ENCODE data around the gene PITHD1. TPM values are rescaled to one million over a fixed set of nuclear protein-coding genes. Genes with fewer than 3 reads are reported as not detected.
A peak's percentile ranks its signal among the peaks of the same experiment; 100 is the strongest.
"Not testable (repeated sequence)": the region's sequence is repeated elsewhere in the genome, so short reads cannot be mapped to it uniquely, and the experiment has no call there.

PITHD1 gene
- total RNA-seq, 1 donor from 2014 or later, result 32.9 TPM

- no peak for ATAC-seq
- no peak for DNase-seq (ENCODE audit: low spot score)
Observed at GRCh38 chr1:23816906-23817305, 38.7 kb downstream of the PITHD1 start.

- DNase-seq (ENCODE audit: low spot score) (no peak), ATAC-seq (no peak)
Observed at GRCh38 chr1:23817633-23818032, 39.4 kb downstream of the PITHD1 start.

- ATAC-seq (no peak), DNase-seq (ENCODE audit: low spot score) (no peak)
Observed at GRCh38 chr1:23823767-23824166, 45.5 kb downstream of the PITHD1 start.

DNA sequence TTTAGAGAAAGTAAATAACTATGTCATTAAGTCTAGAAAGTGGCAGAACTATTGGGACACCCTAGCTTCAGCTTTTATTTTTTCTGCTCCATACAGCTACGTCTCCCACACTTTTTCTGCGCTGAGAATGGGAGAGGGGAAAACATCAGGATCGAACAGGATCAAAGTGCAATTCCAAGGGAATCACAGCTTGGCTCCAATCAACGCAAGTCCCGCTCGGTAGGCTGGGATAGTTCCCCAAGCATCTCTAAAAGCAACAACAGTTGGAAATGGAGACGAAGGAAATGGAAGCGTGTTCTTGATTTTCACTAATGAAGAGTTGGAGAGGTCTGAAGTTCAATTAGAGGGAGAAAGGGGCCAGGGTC lies 46.5 kb downstream of the PITHD1 start:
- ATAC-seq (peak; percentile 81), DNase-seq (ENCODE audit: low spot score) (peak; percentile 56)

DNA sequence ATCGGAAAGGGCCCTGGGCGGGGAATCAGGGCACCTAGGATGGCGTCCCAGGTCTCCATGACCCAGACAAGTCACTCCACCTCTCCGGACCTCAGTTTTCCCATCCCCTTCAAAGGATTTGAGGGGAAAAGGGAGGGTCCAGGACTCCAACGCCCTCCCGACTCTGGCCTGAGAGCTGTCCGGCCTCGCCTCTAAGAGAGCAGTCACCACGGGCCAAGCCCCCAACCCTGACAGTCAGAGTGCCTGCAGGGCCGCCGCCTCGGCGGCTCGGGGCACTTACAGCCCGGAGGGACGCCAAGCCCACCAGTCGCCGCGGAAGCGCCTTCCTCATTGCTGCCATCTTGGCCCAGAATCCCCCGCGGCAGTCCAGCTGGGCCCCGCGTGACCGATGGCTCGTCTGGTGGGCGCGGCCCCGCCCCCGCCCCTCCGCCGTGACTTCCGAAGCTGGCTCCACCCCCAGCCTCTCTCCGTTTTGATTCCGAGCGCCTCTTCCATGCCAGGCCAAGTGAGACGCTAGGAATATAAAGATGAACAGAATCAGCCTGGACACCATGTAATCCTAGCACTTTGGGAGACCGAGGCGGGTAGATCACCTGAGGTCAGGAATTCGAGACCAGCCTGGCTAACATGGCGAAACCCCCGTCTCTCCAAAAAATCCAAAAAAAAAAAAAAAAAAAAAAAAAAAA lies 47.0 kb downstream of the PITHD1 start, which contains the start of gene HMGCL:
Gene HMGCL, minus strand, starts transcription at position 354 of the 686 bp plus-strand sequence. Its CDS starts 14 bp downstream, at position 340.
- ATAC-seq, result peak; percentile 94
- DNase-seq (ENCODE audit: low spot score), result peak; percentile 92

DNA sequence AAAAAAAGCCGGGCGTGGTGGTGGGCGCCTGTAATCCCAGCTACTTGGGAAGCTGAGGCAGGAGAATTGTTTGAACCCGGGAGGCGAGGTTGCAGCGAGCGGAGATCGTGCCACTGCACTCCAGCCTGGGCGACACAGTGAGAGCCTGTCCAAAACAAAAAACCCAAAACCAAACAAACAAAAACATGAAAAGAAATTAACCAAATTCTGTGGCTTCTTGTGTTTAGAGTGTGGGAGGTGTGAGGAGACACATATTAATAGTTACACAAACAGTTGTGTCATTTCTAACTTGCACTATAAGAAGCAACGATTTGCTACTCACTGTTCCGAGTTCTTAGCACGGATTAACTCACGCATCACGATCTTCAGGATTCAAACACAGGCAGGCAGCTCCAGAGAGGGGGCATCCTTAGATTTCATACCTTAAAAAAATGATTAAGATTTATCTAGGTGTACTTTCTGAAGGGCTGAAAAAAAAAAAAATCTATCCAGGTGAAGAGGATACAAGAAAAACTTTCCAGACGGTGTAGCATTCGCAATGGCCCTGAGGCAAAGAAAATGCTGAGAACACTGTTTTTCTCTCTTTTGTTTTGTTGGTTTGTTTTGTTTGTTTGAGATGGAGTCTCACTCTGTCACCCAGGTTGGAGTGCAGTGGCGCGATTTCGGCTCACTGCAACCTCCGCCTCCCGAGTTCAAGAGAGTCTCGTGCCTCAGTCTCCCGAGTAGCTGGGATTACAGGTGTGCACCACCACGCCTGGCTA lies 47.7 kb downstream of the PITHD1 start:
- no peak for DNase-seq (ENCODE audit: low spot score)
- ATAC-seq, result no peak

GRCh38 chr1:23826590-23826989 lies 48.4 kb downstream of the PITHD1 start:
- not testable (repeated sequence) for DNase-seq (ENCODE audit: low spot score); ATAC-seq

DNA sequence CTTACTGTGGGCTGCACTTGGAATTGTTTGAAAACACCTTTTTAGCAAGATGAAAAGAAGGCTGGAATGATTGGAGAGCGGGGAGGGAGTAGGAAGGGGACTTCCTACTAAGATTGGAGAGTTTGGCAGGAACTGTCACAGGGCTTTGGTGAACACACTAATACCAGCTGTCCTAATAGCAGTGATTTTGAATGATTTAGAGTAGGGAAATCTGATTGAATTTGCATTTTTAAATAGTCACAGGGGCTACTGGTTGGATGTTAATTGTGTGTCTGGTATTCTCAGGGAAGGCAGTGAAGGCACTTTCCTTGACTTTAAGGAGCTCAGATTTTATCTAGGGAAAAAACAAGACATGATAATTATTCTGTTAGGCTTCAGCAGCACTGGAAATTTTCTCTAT lies 49.5 kb downstream of the PITHD1 start:
- no peak for DNase-seq (ENCODE audit: low spot score)
- ATAC-seq, result no peak

- ATAC-seq; DNase-seq (ENCODE audit: low spot score): not testable (repeated sequence)
Observed at GRCh38 chr1:23834156-23834555, 55.9 kb downstream of the PITHD1 start.

DNA sequence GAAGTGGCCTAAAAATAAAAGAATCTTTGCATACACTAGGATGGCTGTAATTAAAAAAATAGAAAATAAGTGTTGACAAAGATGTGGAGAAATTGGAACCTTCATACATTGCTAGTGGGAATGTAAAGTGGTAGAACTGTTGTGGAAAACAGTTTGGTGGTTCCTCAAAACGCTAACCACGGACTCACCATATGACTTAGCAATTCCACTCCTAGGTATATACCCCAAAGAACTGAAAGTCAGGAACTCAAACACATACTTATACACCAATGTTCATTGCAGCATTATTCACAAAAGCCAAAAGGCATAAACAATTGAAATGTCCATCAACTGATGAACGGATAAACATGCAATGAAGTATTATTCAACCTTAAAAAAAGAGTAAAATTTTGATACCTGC lies 57.8 kb downstream of the PITHD1 start:
- no peak for ATAC-seq
- no peak for DNase-seq (ENCODE audit: low spot score)

Other genes with a start within 250 kb of the PITHD1 start
- 0.15 TPM for gene E2F2, start 247.2 kb upstream of the PITHD1 start, total RNA-seq
- 19.7 TPM for gene ID3, start 218.9 kb upstream of the PITHD1 start, total RNA-seq
- 306 TPM for gene RPL11, start 86.6 kb upstream of the PITHD1 start, total RNA-seq
- gene ELOA, start 34.9 kb upstream of the PITHD1 start, total RNA-seq, result 35.2 TPM
- 32.5 TPM for gene LYPLA2, start 12.7 kb downstream of the PITHD1 start, total RNA-seq
- gene GALE, start 22.3 kb downstream of the PITHD1 start, total RNA-seq, result 43.1 TPM
- 170 TPM for gene HMGCL, start 47.0 kb downstream of the PITHD1 start, total RNA-seq
- gene FUCA1, start 89.9 kb downstream of the PITHD1 start, total RNA-seq, result 39.0 TPM
- gene CNR2, start 134.9 kb downstream of the PITHD1 start, total RNA-seq, result not detected
- gene PNRC2, start 181.4 kb downstream of the PITHD1 start, total RNA-seq, result 32.1 TPM
- 31.1 TPM for gene SRSF10, start 201.9 kb downstream of the PITHD1 start, total RNA-seq

All from left lobe of liver (tissue), 2 donors.